HepG2 (cell line): ENCODE measurements around the gene LARP4. TPM values are rescaled to one million over a fixed set of nuclear protein-coding genes. Genes with fewer than 3 reads are reported as not detected.

ENCODE experiments used
- ARHGAP35 ChIP-seq: sonication (generic); formaldehyde crosslinking; IDR thresholded peaks from 2 replicates; pipeline ENCODE4 v1.9.0; 2022; ENCODE audit warnings: mild to moderate bottlenecking, inconsistent platforms, moderate library complexity, missing genetic modification reagents, borderline replicate concordance
- ATAD3A ChIP-seq: sonication (generic); formaldehyde crosslinking; IDR thresholded peaks from 2 replicates; pipeline ENCODE4 v1.4.0; 2020; ENCODE audit warnings: missing genetic modification reagents
- DMAP1 ChIP-seq: IDR thresholded peaks from 2 replicates; pipeline ENCODE4 v1.6.1; 2016
- EHMT2 ChIP-seq: fragments of 200-600 bp; sonication (generic); IDR thresholded peaks from 2 replicates; pipeline ENCODE4 v1.7.0; 2017; ENCODE audit warnings: antibody characterized with exemption, low read depth, low read length, borderline replicate concordance
- ELF4 ChIP-seq: sonication (generic); formaldehyde crosslinking; IDR thresholded peaks from 2 replicates; pipeline ENCODE4 v1.5.0; 2020; ENCODE audit warnings: missing genetic modification reagents, mild to moderate bottlenecking, moderate library complexity, borderline replicate concordance
- ETS1 ChIP-seq: sonication (generic); formaldehyde crosslinking; IDR thresholded peaks from 2 replicates; pipeline ENCODE4 v1.4.0; 2020; ENCODE audit warnings: missing genetic modification reagents
- HMG20A ChIP-seq: IDR thresholded peaks from 2 replicates; pipeline ENCODE4 v1.6.1; 2016; ENCODE audit warnings: borderline replicate concordance
- KLF13 ChIP-seq: sonication (generic); formaldehyde crosslinking; IDR thresholded peaks from 2 replicates; pipeline ENCODE4 v1.4.0; 2020; ENCODE audit warnings: mild to moderate bottlenecking, missing genetic modification reagents
- MAFF ChIP-seq: IDR thresholded peaks from 2 replicates; pipeline ENCODE4 v1.6.1; 2011; ENCODE audit warnings: low read depth, low read length, improper control_type of control experiment
- NFYB ChIP-seq: sonication (generic); formaldehyde crosslinking; IDR thresholded peaks from 2 replicates; pipeline ENCODE4 v1.4.0; 2020; ENCODE audit warnings: missing genetic modification reagents
- PRDM10 ChIP-seq: sonication (generic); formaldehyde crosslinking; IDR thresholded peaks from 2 replicates; pipeline ENCODE4 v1.4.0; 2020; ENCODE audit warnings: low read depth, missing genetic modification reagents
- PTBP1 ChIP-seq: fragments of 200-400 bp; formaldehyde crosslinking; IDR thresholded peaks from 2 replicates; pipeline ENCODE4 v1.6.1; 2018; ENCODE audit warnings: low read length, low read depth; ENCODE audit not compliant: poor library complexity, severe bottlenecking
- RFXAP ChIP-seq: sonication (generic); formaldehyde crosslinking; IDR thresholded peaks from 2 replicates; pipeline ENCODE4 v1.4.0; 2020; ENCODE audit warnings: missing genetic modification reagents, borderline replicate concordance
- SP4 ChIP-seq: sonication (generic); formaldehyde crosslinking; IDR thresholded peaks from 2 replicates; pipeline ENCODE4 v1.8.1; 2023; ENCODE audit warnings: mild to moderate bottlenecking, missing genetic modification reagents
- TOE1 ChIP-seq: sonication (generic); formaldehyde crosslinking; IDR thresholded peaks from 2 replicates; pipeline ENCODE4 v1.4.0; 2020; ENCODE audit warnings: mild to moderate bottlenecking, missing genetic modification reagents
- TOPORS ChIP-seq: sonication (generic); formaldehyde crosslinking; IDR thresholded peaks from 2 replicates; pipeline ENCODE4 v1.8.0; 2023; ENCODE audit warnings: mild to moderate bottlenecking, missing genetic modification reagents
- ZNF333 ChIP-seq: sonication (generic); formaldehyde crosslinking; IDR thresholded peaks from 2 replicates; pipeline ENCODE4 v1.4.0; 2020; ENCODE audit warnings: mild to moderate bottlenecking, missing genetic modification reagents, borderline replicate concordance
- ZNF605 ChIP-seq: sonication (generic); formaldehyde crosslinking; IDR thresholded peaks from 2 replicates; pipeline ENCODE4 v1.8.0; 2022; ENCODE audit warnings: mild to moderate bottlenecking, missing genetic modification reagents
- ZNF691 ChIP-seq: sonication (generic); formaldehyde crosslinking; IDR thresholded peaks from 2 replicates; pipeline ENCODE4 v1.4.0; 2020; ENCODE audit warnings: missing genetic modification reagents, low read depth, mild to moderate bottlenecking, borderline replicate concordance
- ZNF709 ChIP-seq: sonication (generic); formaldehyde crosslinking; IDR thresholded peaks from 2 replicates; pipeline ENCODE4 v1.5.0; 2020; ENCODE audit warnings: mild to moderate bottlenecking, missing genetic modification reagents
- ZSCAN20 ChIP-seq: sonication (generic); formaldehyde crosslinking; IDR thresholded peaks from 2 replicates; pipeline ENCODE4 v1.4.0; 2020; ENCODE audit warnings: missing genetic modification reagents, mild to moderate bottlenecking, borderline replicate concordance
- polyA plus RNA-seq, 8 experiments: library from polyadenylated mRNA; depleted of rRNA in 3 of 8; stranded (reverse) in 7 of 8; unstranded in 1 of 8; fragments of >200 nt; fragmentation: Illumina TruSeq in 4 of 8; extraction: Trizol in 4 of 8; gene quantifications; 2 replicates each; pipeline versions ENCODE4 v1.2.1 to v1.2.3, GENCODE V29; 2011 to 2016; ENCODE audit warnings: low read depth in 4 of 8, missing spikeins in 1 of 8, mixed read lengths in 1 of 8; ENCODE audit not compliant: insufficient read depth in 1 of 8
- total RNA-seq, 5 experiments: library from RNA; depleted of rRNA; stranded (reverse); fragments of >200 nt; fragmentation: Illumina TruSeq; extraction: Trizol; gene quantifications; 2 replicates each; pipeline ENCODE4 v1.2.3, GENCODE V29; 2016; ENCODE audit warnings: low read depth in 1 of 5
- TF ChIP-seq, protein P1 (sequence below): IDR thresholded peaks from 2 replicates; pipeline ENCODE4 v1.6.1; 2016; ENCODE audit warnings: low read depth, control low read depth

The LARP4 gene
- total and polyA plus RNA-seq, 2 of the 13 experiments (the other 11 are each of a cell fraction or from before 2014, with no cell fraction given) = 16.4 to 42.7 TPM

DNA sequence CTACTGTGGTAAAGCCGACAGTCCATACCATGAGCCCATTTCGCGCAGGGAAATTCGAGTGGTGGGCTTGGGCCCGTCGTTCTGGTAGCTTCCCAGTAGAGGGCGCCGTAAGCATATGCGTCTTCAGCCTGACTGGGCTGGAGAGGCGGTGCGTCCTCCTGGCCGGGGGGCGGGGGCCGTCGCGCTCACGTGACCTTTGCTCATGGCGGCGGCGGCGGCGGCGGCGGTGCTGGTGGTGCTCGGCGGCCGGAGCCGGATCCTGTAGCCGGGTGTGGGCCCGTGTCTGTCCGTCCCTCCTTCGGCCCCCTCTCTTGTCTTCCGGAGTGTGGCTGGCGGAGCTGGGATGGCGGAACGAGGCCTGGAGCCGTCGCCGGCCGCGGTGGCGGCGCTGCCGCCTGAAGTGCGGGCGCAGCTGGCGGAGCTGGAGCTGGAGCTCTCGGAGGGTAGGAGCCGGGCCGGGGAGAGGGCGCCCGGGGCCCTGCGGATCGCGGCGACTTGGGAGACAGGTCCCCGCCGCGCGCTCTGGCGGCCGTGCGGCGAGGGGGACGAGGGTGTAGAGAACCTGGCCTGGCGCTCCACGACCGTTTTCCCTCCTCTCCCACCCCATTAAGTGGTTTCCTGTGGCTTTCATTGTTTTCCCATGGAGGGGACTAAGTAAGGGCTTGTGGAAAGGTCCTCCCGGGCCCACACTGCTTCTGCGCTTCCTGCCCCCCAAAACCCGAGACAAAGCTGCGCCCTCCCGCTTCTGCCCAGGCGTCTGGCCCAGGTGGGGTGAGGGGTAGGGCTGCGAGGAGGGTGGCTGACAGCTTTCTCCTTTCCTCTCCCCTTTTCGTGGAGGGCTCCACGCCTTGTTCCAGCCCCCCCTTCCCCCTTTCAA, 104.4 kb downstream of the LARP4 start, which contains the start of gene DIP2B (continued):
- TF ChIP-seq DMAP1 (CRISPR knock-in tag) (no peak), TOPORS (peak; percentile 94), HMG20A (CRISPR knock-in tag) (no peak), ZSCAN20 (CRISPR knock-in tag) (no peak), ZNF709 (CRISPR knock-in tag) (peak; percentile 70), PRDM10 (peak; percentile 60; the same call in 1 of the 2 replicates), ARHGAP35 (no peak), KLF13 (CRISPR knock-in tag) (no peak), EHMT2 (no peak), TOE1 (CRISPR knock-in tag) (no peak), NFYB (CRISPR knock-in tag) (no peak), ATAD3A (CRISPR knock-in tag) (no peak), SP4 (CRISPR knock-in tag) (peak; percentile 80), ZNF691 (CRISPR knock-in tag) (no peak), ZNF333 (no peak), ELF4 (no peak), PTBP1 (no peak), ZNF605 (CRISPR knock-in tag) (peak; percentile 28; the same call in 1 of the 2 replicates), ETS1 (no peak), RFXAP (CRISPR knock-in tag) (no peak; the same call in 1 of the 2 replicates), MAFF (no peak)
- TF ChIP-seq, protein P1, sequence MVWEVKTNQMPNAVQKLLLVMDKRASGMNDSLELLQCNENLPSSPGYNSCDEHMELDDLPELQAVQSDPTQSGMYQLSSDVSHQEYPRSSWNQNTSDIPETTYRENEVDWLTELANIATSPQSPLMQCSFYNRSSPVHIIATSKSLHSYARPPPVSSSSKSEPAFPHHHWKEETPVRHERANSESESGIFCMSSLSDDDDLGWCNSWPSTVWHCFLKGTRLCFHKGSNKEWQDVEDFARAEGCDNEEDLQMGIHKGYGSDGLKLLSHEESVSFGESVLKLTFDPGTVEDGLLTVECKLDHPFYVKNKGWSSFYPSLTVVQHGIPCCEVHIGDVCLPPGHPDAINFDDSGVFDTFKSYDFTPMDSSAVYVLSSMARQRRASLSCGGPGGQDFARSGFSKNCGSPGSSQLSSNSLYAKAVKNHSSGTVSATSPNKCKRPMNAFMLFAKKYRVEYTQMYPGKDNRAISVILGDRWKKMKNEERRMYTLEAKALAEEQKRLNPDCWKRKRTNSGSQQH (CRISPR knock-in tag) = no peak
